K562 (cell line): ENCODE measurements around the gene FANK1. TPM values are rescaled to one million over a fixed set of nuclear protein-coding genes. Genes with fewer than 3 reads are reported as not detected.

Experiments used
- ATAC-seq: fragments of 200-7000 bp; cut with Tn5 transposase; 3 replicates; pipeline ENCODE4 v1.9.1; 2020; ENCODE audit warnings: moderate library complexity
- BruUV-seq: library from RNA; stranded (reverse); fragments of 400-500 nt; replicated peaks from 2 replicates; lab custom pipeline; 2021; lab: Mats Ljungman, UMichigan
- CTCF ChIA-PET: fragments of 300-600 bp; formaldehyde crosslinking; extraction: SDS; loops from one replicate; lab custom pipeline; 2021; ENCODE audit warnings: low intra/inter-chr PET ratio; lab: Yijun Ruan, JAX
- POLR2A ChIA-PET: fragments of 300-600, 350-650 bp; sonication (Branson Sonifier 250); formaldehyde crosslinking; extraction: SDS; loops from one replicate; lab custom pipeline; 2021; ENCODE audit warnings: antibody characterized with exemption, inconsistent platforms; lab: Yijun Ruan, JAX
- DNase-seq, 4 experiments: peaks; one replicate each; pipeline versions ENCODE4 v3.0.0 to v3.0.0-alpha.2; 2011 to 2018; ENCODE audit warnings: low spot score in 3 of 4, mixed read lengths in 3 of 4; ENCODE audit errors: extremely low read depth in 1 of 4
- FAIRE-seq: peaks from 2 replicates; lab custom pipeline; 2011; peaks lifted over from hg19 to GRCh38; lab: Jason Lieb, UNC
- H2AFZ ChIP-seq: 2 replicates; pipeline ENCODE4 v1.6.0; 2011; ENCODE audit warnings: low read depth, low read length, control low read depth, inconsistent platforms
- H3K27ac ChIP-seq: fragments of 200-600 bp; 3 replicates; pipeline ENCODE4 v1.8.0; 2011; ENCODE audit warnings: low read depth, mild to moderate bottlenecking, control low read depth, inconsistent platforms, low read length, moderate library complexity, mixed read lengths; ENCODE audit errors: extremely low read depth
- H3K27me3 ChIP-seq, 2 experiments: fragments of 300-600 bp in 1 of 2; 2 replicates in 1 of 2; 3 replicates in 1 of 2; pipeline versions ENCODE4 v1.6.0 to v1.8.0; 2011; ENCODE audit warnings: inconsistent platforms in 2 of 2, low read length in 2 of 2, mild to moderate bottlenecking in 1 of 2, mixed read lengths in 1 of 2, moderate library complexity in 1 of 2; ENCODE audit not compliant: control insufficient read depth in 2 of 2, insufficient read depth in 2 of 2
- H3K36me3 ChIP-seq: fragments of 300-600 bp; 3 replicates; pipeline ENCODE4 v1.8.0; 2011; ENCODE audit warnings: mild to moderate bottlenecking, low read length, inconsistent platforms; ENCODE audit not compliant: control insufficient read depth, insufficient read depth
- H3K4me1 ChIP-seq, 2 experiments: fragments of 200-600 bp in 1 of 2; replicated peaks in 1 of 2; 2 replicates in 1 of 2; 3 replicates in 1 of 2; pipeline versions ENCODE4 v1.5.1 to v1.8.0; 2011; ENCODE audit warnings: inconsistent platforms in 2 of 2, low read length in 2 of 2, mild to moderate bottlenecking in 1 of 2, mixed read lengths in 1 of 2, moderate library complexity in 1 of 2; ENCODE audit not compliant: control insufficient read depth in 2 of 2, insufficient read depth in 2 of 2
- H3K4me2 ChIP-seq: 2 replicates; pipeline ENCODE4 v1.6.1; 2011; ENCODE audit warnings: low read length, control low read depth, inconsistent platforms, mixed read lengths; ENCODE audit not compliant: insufficient read depth
- H3K4me3 ChIP-seq: fragments of 200-600 bp; sonication (generic), shearing (Covaris generic); 2 replicates; pipeline ENCODE4 v1.5.1; 2016; ENCODE audit warnings: control low read depth, inconsistent platforms
- H3K79me2 ChIP-seq: fragments of 200-600 bp; 3 replicates; pipeline ENCODE4 v1.8.0; 2011; ENCODE audit warnings: low read length, inconsistent platforms; ENCODE audit not compliant: control insufficient read depth, insufficient read depth
- H3K9ac ChIP-seq, 2 experiments: 2 replicates each; pipeline versions ENCODE4 v1.6.0 to v1.6.1; 2011; ENCODE audit warnings: low read depth in 2 of 2, low read length in 2 of 2, control low read depth in 1 of 2, inconsistent platforms in 1 of 2, mild to moderate bottlenecking in 1 of 2, mixed read lengths in 1 of 2; ENCODE audit not compliant: insufficient read depth in 1 of 2
- H3K9me1 ChIP-seq: one replicate; pipeline ENCODE4 v1.6.0; 2011; ENCODE audit warnings: inconsistent platforms, mild to moderate bottlenecking, low read length, moderate library complexity; ENCODE audit not compliant: control insufficient read depth, insufficient read depth
- H3K9me3 ChIP-seq: replicated peaks from 2 replicates; pipeline ENCODE4 v1.5.1; 2011; ENCODE audit warnings: low read depth, low read length, inconsistent platforms; ENCODE audit not compliant: control insufficient read depth, insufficient read depth
- H4K20me1 ChIP-seq: replicated peaks from 2 replicates; pipeline ENCODE4 v1.6.1; 2011; ENCODE audit warnings: low read length, inconsistent platforms, mixed read lengths; ENCODE audit not compliant: control insufficient read depth, insufficient read depth
- E2F1 ChIP-seq: sonication (generic); formaldehyde crosslinking; IDR thresholded peaks from 2 replicates; pipeline ENCODE4 v1.8.1; 2023; ENCODE audit warnings: mild to moderate bottlenecking, missing genetic modification reagents, moderate library complexity
- E2F5 ChIP-seq: sonication (generic); formaldehyde crosslinking; IDR thresholded peaks from 2 replicates; pipeline ENCODE4 v1.8.0; 2022; ENCODE audit warnings: mild to moderate bottlenecking, missing genetic modification reagents
- FOXK2 ChIP-seq, 2 experiments: fragments of 450-650 bp; IDR thresholded peaks in 1 of 2; conservative IDR thresholded peaks in 1 of 2; 2 replicates each; pipeline ENCODE4 v1.6.1; 2016; ENCODE audit warnings: low read depth in 2 of 2, mild to moderate bottlenecking in 1 of 2
- HEY1 ChIP-seq: fragments of 250-450 bp; sonication (Bioruptor Pico); IDR thresholded peaks from 2 replicates; pipeline ENCODE4 v1.5.0; 2020; ENCODE audit warnings: mild to moderate bottlenecking, moderate library complexity, borderline replicate concordance
- HMGXB4 ChIP-seq: sonication (generic); formaldehyde crosslinking; IDR thresholded peaks from 2 replicates; pipeline ENCODE4 v1.8.1; 2023; ENCODE audit warnings: mild to moderate bottlenecking, missing genetic modification reagents
- HNRNPK ChIP-seq: fragments of 200-400 bp; formaldehyde crosslinking; IDR thresholded peaks from one replicate; pipeline ENCODE4 v1.6.1; 2018; ENCODE audit warnings: mild to moderate bottlenecking, low read depth, low read length; ENCODE audit not compliant: poor library complexity, severe bottlenecking
- HNRNPLL ChIP-seq: fragments of 200-400 bp; formaldehyde crosslinking; IDR thresholded peaks from 2 replicates; pipeline ENCODE4 v1.6.1; 2017; ENCODE audit warnings: low read length, low read depth, mild to moderate bottlenecking; ENCODE audit not compliant: poor library complexity, severe bottlenecking
- NFXL1 ChIP-seq: fragments of 450-650 bp; formaldehyde crosslinking; IDR thresholded peaks from 2 replicates; pipeline ENCODE4 v1.4.0; 2021; ENCODE audit warnings: mild to moderate bottlenecking
- PRMT5 ChIP-seq: sonication (generic); formaldehyde crosslinking; IDR thresholded peaks from 2 replicates; pipeline ENCODE4 v1.5.0; 2020; ENCODE audit warnings: missing genetic modification reagents
- RERE ChIP-seq: sonication (generic); formaldehyde crosslinking; IDR thresholded peaks from 2 replicates; pipeline ENCODE4 v1.8.0; 2023; ENCODE audit warnings: missing genetic modification reagents, mild to moderate bottlenecking, borderline replicate concordance
- XRCC5 ChIP-seq: fragments of 200-400 bp; formaldehyde crosslinking; IDR thresholded peaks from 2 replicates; pipeline ENCODE4 v1.6.1; 2017; ENCODE audit warnings: low read depth, mild to moderate bottlenecking, low read length
- WGBS: fragments of 100-300 bp; shearing (Covaris generic); methylation state at CpG from one replicate; pipeline ENCODE4 v1.1.6; 2016; ENCODE audit warnings: low coverage, mixed read lengths; ENCODE audit not compliant: insufficient coverage; ENCODE audit errors: missing lambda C conversion rate; 5-methylcytosine and 5-hydroxymethylcytosine counted together
- in situ Hi-C: fragments of 300-500 bp; cut with MboI; formaldehyde crosslinking; loops from 4 replicates; pipeline ENCODE4 v1.15.0; 2018; ENCODE audit warnings: inconsistent platforms, mixed read lengths
- intact Hi-C: fragments of 100-400 bp; cut with micrococcal nuclease; formaldehyde crosslinking; loops from 2 replicates; pipeline ENCODE4 v1.14.2; 2022
- polyA plus RNA-seq, 8 experiments: library from polyadenylated mRNA; depleted of rRNA in 4 of 8; stranded (reverse) in 5 of 8; unstranded in 3 of 8; fragments of >200 nt; fragmentation: Nextera tagmentation in 2 of 8; fragmentation: Illumina TruSeq in 1 of 8; extraction: Ambion mirVana in 2 of 8; extraction: Trizol in 1 of 8; gene quantifications; 2 replicates each; pipeline versions ENCODE4 v1.2.1 to v1.2.3, GENCODE V29; 2011 to 2014; ENCODE audit warnings: inconsistent platforms in 1 of 8, missing spikeins in 1 of 8
- total RNA-seq, 7 experiments: library from RNA; depleted of rRNA in 6 of 7; stranded (reverse); fragments of >200 nt in 6 of 7; fragmentation: Illumina TruSeq in 2 of 7; extraction: Trizol in 2 of 7; gene quantifications; 2 replicates each; pipeline versions ENCODE4 v1.2.1 to v1.2.3, GENCODE V29; 2011 to 2021; ENCODE audit warnings: low replicate concordance in 1 of 7
- TF ChIP-seq, protein P1 (sequence below): sonication (generic); formaldehyde crosslinking; IDR thresholded peaks from 2 replicates; pipeline ENCODE4 v1.8.0; 2022; ENCODE audit warnings: missing genetic modification reagents, mild to moderate bottlenecking, borderline replicate concordance

The FANK1 gene
- total and polyA plus RNA-seq, 9 of the 15 experiments (the other 6 are each of a cell fraction or from before 2014, with no cell fraction given): 0.11 to 2.3 (median 0.51) TPM; not detected in 1

DNA sequence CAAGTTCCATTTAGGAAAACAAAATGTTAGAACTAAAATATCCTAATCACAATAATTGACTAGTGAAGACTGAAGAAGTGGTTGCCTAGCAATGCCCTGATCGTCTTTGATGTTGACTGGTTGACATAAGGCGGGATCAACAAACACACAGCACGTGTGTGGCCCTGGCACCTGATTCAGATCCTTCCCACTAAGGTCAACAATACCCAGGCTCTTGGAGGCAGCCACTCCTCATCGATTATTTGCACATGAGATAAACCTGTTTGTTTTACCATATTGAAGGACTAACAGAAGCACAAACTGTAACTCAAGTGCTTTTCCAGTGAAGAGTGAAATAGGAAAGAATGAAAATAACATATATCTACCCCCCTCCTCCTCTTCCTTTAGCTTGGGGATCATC lies 15.6 kb downstream of the FANK1 start:
- Histone ChIP-seq H3K79me2 (no peaks in the 10 kb centered on the region), H3K4me2 (no peak overlapping the region), H3K36me3 (no peaks in the 10 kb centered on the region), H3K27ac (no peak overlapping the region), H3K27me3 (no peaks in the 10 kb centered on the region), H3K4me3 (no peak overlapping the region), H4K20me1 (no peaks in the 10 kb centered on the region), H3K9me1 (no peaks in the 10 kb centered on the region), H3K9me3 (no peaks in the 10 kb centered on the region), H3K9ac (no peak overlapping the region), H2AFZ (no peak overlapping the region), H3K4me1 (peaks cover 0 to 2% of the 10 kb centered on the region in 2 experiments; a peak in 2 of 5 replicates)
- DNase-seq: no peak
- ChIA-PET POLR2A (no interaction called here), CTCF (no interaction called here)
- intact Hi-C loops: no loop called here
- in situ Hi-C loops: no loop called here
- 37% methylated on average over 4 of the region's 4 CpGs for WGBS
- no peak for ATAC-seq
- BruUV-seq: no TSS peak
- FAIRE-seq: no peak
- TF ChIP-seq, protein P1, sequence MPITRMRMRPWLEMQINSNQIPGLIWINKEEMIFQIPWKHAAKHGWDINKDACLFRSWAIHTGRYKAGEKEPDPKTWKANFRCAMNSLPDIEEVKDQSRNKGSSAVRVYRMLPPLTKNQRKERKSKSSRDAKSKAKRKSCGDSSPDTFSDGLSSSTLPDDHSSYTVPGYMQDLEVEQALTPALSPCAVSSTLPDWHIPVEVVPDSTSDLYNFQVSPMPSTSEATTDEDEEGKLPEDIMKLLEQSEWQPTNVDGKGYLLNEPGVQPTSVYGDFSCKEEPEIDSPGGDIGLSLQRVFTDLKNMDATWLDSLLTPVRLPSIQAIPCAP: no peak
- TF ChIP-seq HEY1 (CRISPR knock-in tag) (no peak), NFXL1 (CRISPR knock-in tag) (no peak), XRCC5 (no peak), HMGXB4 (CRISPR knock-in tag) (no peak), E2F5 (CRISPR knock-in tag) (no peak), FOXK2 (conservative IDR thresholded peaks at IDR 0.05 in 1 of 2, IDR thresholded peaks at IDR 0.05 in 1 of 2; ENCODE audit: low read depth in 2 of 2) (no peak), HNRNPK (no peak), RERE (CRISPR knock-in tag) (no peak), PRMT5 (CRISPR knock-in tag) (no peak), E2F1 (no peak), HNRNPLL (no peak)
